ENCODE measurements around the gene UNC5A. TPM values are rescaled to one million over a fixed set of nuclear protein-coding genes. Genes with fewer than 3 reads are reported as not detected.

The UNC5A gene
- total RNA-seq, 1 experiment from 2014 or later, result 0.13 TPM

DNA sequence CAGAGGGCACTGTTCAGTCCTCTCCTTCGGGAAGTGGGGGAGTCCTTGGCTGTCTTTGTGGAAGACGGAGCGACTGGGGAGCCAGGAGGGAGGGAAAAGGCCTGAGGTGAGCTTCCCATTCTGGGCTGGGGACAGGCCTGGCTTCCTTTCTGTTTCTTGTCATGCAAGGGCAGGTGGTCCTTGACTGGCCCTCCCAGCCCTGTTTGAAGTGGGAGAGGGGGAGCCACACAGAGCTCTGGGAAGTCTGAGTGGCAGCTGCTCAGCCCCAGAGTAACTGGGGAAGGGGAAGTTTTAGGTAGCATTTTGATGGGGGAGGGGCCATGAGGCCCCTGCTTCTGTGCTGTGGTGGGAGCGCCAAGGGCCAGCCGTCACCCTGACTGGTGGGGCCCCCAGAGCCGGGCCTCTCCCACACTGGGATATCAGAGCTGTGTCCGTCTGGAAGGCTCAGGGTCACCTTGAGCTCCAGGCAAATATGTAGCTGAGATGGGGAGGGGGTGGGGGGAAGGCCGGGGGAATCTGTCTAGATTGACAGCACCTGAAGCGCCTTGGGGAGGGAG is 6.5 kb downstream of the UNC5A start:
- POLR2A ChIA-PET, result no interaction called here
- ATAC-seq (no peak), DNase-seq (ENCODE audit: low read depth, low spot score) (no peak)
- H3K27ac ChIP-seq (ENCODE audit: low read length), result no peak overlapping the region
- in situ Hi-C loops (cut with HindIII; ENCODE audit: low pct_unique_long_range_greater_than_20kb, low sequenced_read_pairs) (no loop called here), intact Hi-C loops (cut with micrococcal nuclease; ENCODE audit: unreplicated experiment) (no loop called here)
- H3K9me3 ChIP-seq (ENCODE audit: control insufficient read depth, insufficient read depth, low read depth, low read length), result no peaks in the 10 kb centered on the region
- no peaks in the 10 kb centered on the region; the same call in 1 of the 2 replicates for H3K27me3 ChIP-seq (ENCODE audit: control insufficient read depth, insufficient read depth, low read length)
- no TSS peak for BruUV-seq (replicated peaks)
- no peaks in the 10 kb centered on the region; the same call in 1 of the 2 replicates for H3K4me1 ChIP-seq (ENCODE audit: control insufficient read depth, insufficient read depth, low read length)
- H3K4me3 ChIP-seq (ENCODE audit: low read depth in 2 of 2, low read length in 2 of 2), result no peak overlapping the region
- TF ChIP-seq TCF7L2 (IDR thresholded peaks at IDR 0.05; ENCODE audit: low read depth, low read length) (no peak), SIN3A (IDR thresholded peaks at IDR 0.05; ENCODE audit: borderline replicate concordance, insufficient read depth, low read depth, low read length) (no peak), POLR2AphosphoS5 (IDR thresholded peaks at IDR 0.05; ENCODE audit: low read depth, low read length) (no peak)
- TF ChIP-seq, protein P1, sequence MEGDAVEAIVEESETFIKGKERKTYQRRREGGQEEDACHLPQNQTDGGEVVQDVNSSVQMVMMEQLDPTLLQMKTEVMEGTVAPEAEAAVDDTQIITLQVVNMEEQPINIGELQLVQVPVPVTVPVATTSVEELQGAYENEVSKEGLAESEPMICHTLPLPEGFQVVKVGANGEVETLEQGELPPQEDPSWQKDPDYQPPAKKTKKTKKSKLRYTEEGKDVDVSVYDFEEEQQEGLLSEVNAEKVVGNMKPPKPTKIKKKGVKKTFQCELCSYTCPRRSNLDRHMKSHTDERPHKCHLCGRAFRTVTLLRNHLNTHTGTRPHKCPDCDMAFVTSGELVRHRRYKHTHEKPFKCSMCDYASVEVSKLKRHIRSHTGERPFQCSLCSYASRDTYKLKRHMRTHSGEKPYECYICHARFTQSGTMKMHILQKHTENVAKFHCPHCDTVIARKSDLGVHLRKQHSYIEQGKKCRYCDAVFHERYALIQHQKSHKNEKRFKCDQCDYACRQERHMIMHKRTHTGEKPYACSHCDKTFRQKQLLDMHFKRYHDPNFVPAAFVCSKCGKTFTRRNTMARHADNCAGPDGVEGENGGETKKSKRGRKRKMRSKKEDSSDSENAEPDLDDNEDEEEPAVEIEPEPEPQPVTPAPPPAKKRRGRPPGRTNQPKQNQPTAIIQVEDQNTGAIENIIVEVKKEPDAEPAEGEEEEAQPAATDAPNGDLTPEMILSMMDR (IDR thresholded peaks at IDR 0.05), result no peak
- TF ChIP-seq, protein P2, sequence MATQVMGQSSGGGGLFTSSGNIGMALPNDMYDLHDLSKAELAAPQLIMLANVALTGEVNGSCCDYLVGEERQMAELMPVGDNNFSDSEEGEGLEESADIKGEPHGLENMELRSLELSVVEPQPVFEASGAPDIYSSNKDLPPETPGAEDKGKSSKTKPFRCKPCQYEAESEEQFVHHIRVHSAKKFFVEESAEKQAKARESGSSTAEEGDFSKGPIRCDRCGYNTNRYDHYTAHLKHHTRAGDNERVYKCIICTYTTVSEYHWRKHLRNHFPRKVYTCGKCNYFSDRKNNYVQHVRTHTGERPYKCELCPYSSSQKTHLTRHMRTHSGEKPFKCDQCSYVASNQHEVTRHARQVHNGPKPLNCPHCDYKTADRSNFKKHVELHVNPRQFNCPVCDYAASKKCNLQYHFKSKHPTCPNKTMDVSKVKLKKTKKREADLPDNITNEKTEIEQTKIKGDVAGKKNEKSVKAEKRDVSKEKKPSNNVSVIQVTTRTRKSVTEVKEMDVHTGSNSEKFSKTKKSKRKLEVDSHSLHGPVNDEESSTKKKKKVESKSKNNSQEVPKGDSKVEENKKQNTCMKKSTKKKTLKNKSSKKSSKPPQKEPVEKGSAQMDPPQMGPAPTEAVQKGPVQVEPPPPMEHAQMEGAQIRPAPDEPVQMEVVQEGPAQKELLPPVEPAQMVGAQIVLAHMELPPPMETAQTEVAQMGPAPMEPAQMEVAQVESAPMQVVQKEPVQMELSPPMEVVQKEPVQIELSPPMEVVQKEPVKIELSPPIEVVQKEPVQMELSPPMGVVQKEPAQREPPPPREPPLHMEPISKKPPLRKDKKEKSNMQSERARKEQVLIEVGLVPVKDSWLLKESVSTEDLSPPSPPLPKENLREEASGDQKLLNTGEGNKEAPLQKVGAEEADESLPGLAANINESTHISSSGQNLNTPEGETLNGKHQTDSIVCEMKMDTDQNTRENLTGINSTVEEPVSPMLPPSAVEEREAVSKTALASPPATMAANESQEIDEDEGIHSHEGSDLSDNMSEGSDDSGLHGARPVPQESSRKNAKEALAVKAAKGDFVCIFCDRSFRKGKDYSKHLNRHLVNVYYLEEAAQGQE (IDR thresholded peaks at IDR 0.05; ENCODE audit: insufficient read depth in 1 of 2, low read depth in 2 of 2, low read length in 1 of 2), result no peak
- H3K36me3 ChIP-seq (ENCODE audit: control insufficient read depth, insufficient read depth, low read length), result no peaks in the 10 kb centered on the region
- CTCF ChIA-PET, result interaction anchor here (0.8 kb wide), 1 partner anchor 156 kb away, joined by 4 read pairs; no protein-coding TSS in a partner anchor

DNA sequence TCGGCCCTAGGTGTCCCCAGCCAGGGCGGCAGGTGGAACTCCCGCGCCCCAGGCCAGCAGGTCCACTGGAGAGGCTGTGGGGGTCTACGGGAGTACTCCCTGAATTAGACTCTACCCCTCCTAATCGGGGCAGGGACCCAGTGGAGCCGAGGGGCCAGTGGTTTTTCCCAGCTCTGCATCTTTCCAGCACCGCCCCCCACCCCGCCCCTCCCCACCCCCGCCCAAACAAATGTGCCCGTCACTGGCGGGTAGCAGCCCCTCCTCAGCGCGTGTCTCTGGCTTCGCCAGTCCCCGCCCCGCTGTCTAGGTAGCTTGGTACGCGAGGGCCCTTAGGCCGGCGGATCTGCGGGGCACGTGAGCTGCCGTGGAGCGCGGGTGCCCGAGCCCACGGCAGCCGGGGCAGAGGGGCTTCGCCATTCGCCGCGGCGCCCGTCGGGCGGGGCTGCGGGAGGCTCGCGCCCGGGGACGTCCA is 7.0 kb downstream of the UNC5A start:
- DNase-seq (ENCODE audit: low read depth, low spot score) (no peak), ATAC-seq (peak; percentile 31)
- Histone ChIP-seq H3K4me1 (ENCODE audit: control insufficient read depth, insufficient read depth, low read length) (no peaks in the 10 kb centered on the region; the same call in 1 of the 2 replicates), H3K9me3 (ENCODE audit: control insufficient read depth, insufficient read depth, low read depth, low read length) (no peaks in the 10 kb centered on the region), H3K4me3 (ENCODE audit: low read depth in 2 of 2, low read length in 2 of 2) (peak overlapping the region; percentile 45 to 53), H3K36me3 (ENCODE audit: control insufficient read depth, insufficient read depth, low read length) (no peaks in the 10 kb centered on the region), H3K27ac (ENCODE audit: low read length) (no peak overlapping the region), H3K27me3 (ENCODE audit: control insufficient read depth, insufficient read depth, low read length) (no peaks in the 10 kb centered on the region; the same call in 1 of the 2 replicates)
- in situ Hi-C loops (cut with HindIII; ENCODE audit: low pct_unique_long_range_greater_than_20kb, low sequenced_read_pairs), result no loop called here
- TF ChIP-seq, protein P2 (IDR thresholded peaks at IDR 0.05; ENCODE audit: insufficient read depth in 1 of 2, low read depth in 2 of 2, low read length in 1 of 2), result no peak
- TF ChIP-seq POLR2AphosphoS5 (IDR thresholded peaks at IDR 0.05; ENCODE audit: low read depth, low read length) (no peak), TCF7L2 (IDR thresholded peaks at IDR 0.05; ENCODE audit: low read depth, low read length) (no peak), SIN3A (IDR thresholded peaks at IDR 0.05; ENCODE audit: borderline replicate concordance, insufficient read depth, low read depth, low read length) (no peak)
- TF ChIP-seq, protein P1 (IDR thresholded peaks at IDR 0.05), result no peak
- ChIA-PET POLR2A (no interaction called here), CTCF (no interaction called here)
- intact Hi-C loops (cut with micrococcal nuclease; ENCODE audit: unreplicated experiment), result no loop called here
- no TSS peak for BruUV-seq (replicated peaks)
